Aorta (tissue), 5 donors: ENCODE measurements around the gene WDR35. TPM values are rescaled to one million over a fixed set of nuclear protein-coding genes. Genes with fewer than 3 reads are reported as not detected.
"Not testable (repeated sequence)": the region's sequence is repeated elsewhere in the genome, so short reads cannot be mapped to it uniquely, and the experiment has no call there.

Source experiments
- ATAC-seq: fragments of 200-7000 bp; cut with Tn5 transposase; one replicate; pipeline ENCODE4 v1.9.1; 2022; ENCODE audit warnings: moderate library complexity; ENCODE audit not compliant: low FRiP score
- DNase-seq, 2 donors: peaks; one replicate each; pipeline ENCODE4 v3.0.0-alpha.2; 2020
- H3K27ac ChIP-seq, 2 donors: one replicate each; pipeline ENCODE4 v1.5.1; 2013; ENCODE audit warnings: low read length in 2 of 2, mild to moderate bottlenecking in 2 of 2, moderate library complexity in 2 of 2, control low read depth in 1 of 2, inconsistent platforms in 1 of 2, low read depth in 1 of 2
- H3K27me3 ChIP-seq, 2 donors: one replicate each; pipeline ENCODE4 v1.6.1; 2013; ENCODE audit warnings: control low read depth in 1 of 2, low read length in 1 of 2, mild to moderate bottlenecking in 1 of 2, moderate library complexity in 1 of 2; ENCODE audit not compliant: insufficient read depth in 2 of 2, control insufficient read depth in 1 of 2
- H3K36me3 ChIP-seq, 2 donors: one replicate each; pipeline ENCODE4 v1.6.1; 2013; ENCODE audit warnings: control low read depth in 1 of 2, low read length in 1 of 2, mild to moderate bottlenecking in 1 of 2; ENCODE audit not compliant: insufficient read depth in 2 of 2, control insufficient read depth in 1 of 2
- H3K4me1 ChIP-seq, 2 donors: one replicate each; pipeline ENCODE4 v1.6.1; 2013; ENCODE audit warnings: low read length in 2 of 2, control low read depth in 1 of 2, mild to moderate bottlenecking in 1 of 2, moderate library complexity in 1 of 2; ENCODE audit not compliant: insufficient read depth in 2 of 2, control insufficient read depth in 1 of 2
- H3K4me3 ChIP-seq, 2 donors: one replicate each; pipeline ENCODE4 v1.5.1; 2013; ENCODE audit warnings: low read length in 2 of 2, control low read depth in 1 of 2, mild to moderate bottlenecking in 1 of 2
- H3K9me3 ChIP-seq: one replicate; pipeline ENCODE4 v1.6.1; 2013; ENCODE audit warnings: mild to moderate bottlenecking, low read length; ENCODE audit not compliant: control insufficient read depth
- WGBS, 2 donors: extraction: QIAGEN DNeasy Blood & Tissue Kit; methylation state at CpG; one replicate each; pipeline ENCODE4 v1.1.7; 2013; 5-methylcytosine and 5-hydroxymethylcytosine counted together
- intact Hi-C, 2 donors: fragments of 100-400 bp; cut with DNase I; formaldehyde crosslinking; loops; one replicate each; pipeline versions ENCODE4 v1.14.2 to v1.15.0; 2022
- polyA plus RNA-seq, 2 donors: library from polyadenylated mRNA; stranded (reverse); fragments of 200-250 nt; gene quantifications; one replicate each; pipeline ENCODE4 v1.2.3, GENCODE V29; 2013
- total RNA-seq, 2 donors: library from RNA; stranded (reverse); fragmentation: NEBNext Ultra II Directional; extraction: Animal tissue kit (Norgen Biotek cat#: 25700); gene quantifications; one replicate each; pipeline ENCODE4 v1.2.1, GENCODE V29; 2021
- donor health status: healthy with polysubstance abuse.
- donor health status: Bipolar disorder and iron deficiency.
- donor health status: DM: no; HTN: no; CAD: no.
- donor health status: DM: no; HTN: no; CAD: no.
- donor health status: DM: yes; HTN: yes; CAD: no.

WDR35 gene
- total and polyA plus RNA-seq, 4 donors: 1.9 to 9.8 (median 6.7) TPM

DNA sequence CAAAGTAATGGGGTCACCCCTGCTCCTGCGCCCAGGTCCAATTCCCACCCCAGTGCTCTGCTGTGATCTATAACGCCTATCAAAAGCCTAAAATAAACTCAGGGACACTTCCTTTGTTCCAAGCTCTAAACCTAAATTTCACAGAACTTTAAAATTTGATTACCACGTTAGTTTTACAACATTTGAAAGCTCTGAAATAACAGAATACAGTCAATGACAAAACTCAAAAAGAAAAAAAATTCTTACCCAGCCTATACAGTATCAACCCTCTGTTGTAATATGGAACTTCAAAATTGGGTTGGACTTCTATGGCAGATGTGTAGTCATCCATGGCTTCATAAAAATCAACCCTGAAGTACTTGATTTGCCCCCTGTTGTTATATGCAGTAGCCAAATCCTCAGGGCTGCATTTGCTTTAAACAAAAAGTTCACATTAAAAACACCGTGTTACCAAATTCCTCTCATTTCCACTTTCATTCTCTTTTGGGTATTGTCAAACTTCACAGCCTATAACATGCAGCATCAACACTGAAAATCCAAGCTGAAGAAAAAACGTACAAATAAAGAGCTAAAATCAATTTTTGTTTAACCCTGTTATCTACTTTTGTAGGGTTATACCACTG lies 92.2 kb downstream of the WDR35 start:
- H3K4me1 ChIP-seq: peaks cover 6 to 13% of the 10 kb centered on the region in 2 donors
- 36 to 45% methylated on average over 5 of the region's 5 CpGs for WGBS, 2 donors
- DNase-seq: no peak

DNA sequence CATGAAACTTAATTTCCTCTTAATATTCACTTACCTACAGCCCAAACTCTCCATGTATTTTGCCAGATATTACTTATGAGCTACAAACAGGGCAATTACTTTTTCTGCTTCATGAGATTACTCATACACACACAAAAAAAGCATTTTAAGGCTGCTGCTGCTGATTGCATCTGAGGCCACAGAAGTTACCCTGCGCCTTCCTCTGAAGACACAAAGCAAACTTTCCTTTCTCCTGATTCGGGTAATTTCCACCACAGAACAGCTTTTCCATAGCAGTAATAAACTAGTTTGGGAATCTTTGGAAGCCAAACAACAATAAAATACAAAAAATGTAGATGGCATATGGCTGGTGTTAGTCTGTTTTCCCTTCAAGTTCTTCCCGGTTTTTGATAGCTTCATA lies 94.4 kb downstream of the WDR35 start:
- DNase-seq: no peak
- peaks cover 5 to 11% of the 10 kb centered on the region in 2 donors for H3K4me1 ChIP-seq

More for the DNA sequence above, 92.2 kb downstream of the WDR35 start:
- Histone ChIP-seq H3K27me3 (no peaks in the 10 kb centered on the region), H3K27ac (no peak overlapping the region), H3K36me3 (no peaks in the 10 kb centered on the region), H3K9me3 (no peaks in the 10 kb centered on the region), H3K4me3 (no peak overlapping the region)
- intact Hi-C loops: no loop called here
- no peak for ATAC-seq

GRCh38 chr2:19894134-19894792 lies 95.6 kb downstream of the WDR35 start:
- no peaks in the 10 kb centered on the region for H3K27me3 ChIP-seq
- WGBS, 2 donors: 76 to 84% methylated on average over 4 of the region's 4 CpGs
- intact Hi-C loops: no loop called here

More for the DNA sequence above, 94.4 kb downstream of the WDR35 start:
- no peaks in the 10 kb centered on the region for H3K36me3 ChIP-seq
- ATAC-seq: no peak
- no peak overlapping the region for H3K27ac ChIP-seq
- intact Hi-C loops: no loop called here
- H3K9me3 ChIP-seq: no peaks in the 10 kb centered on the region
- H3K27me3 ChIP-seq: no peaks in the 10 kb centered on the region
- H3K4me3 ChIP-seq: no peak overlapping the region
- 58 to 67% methylated on average over 3 of the region's 3 CpGs for WGBS, 2 donors

GRCh38 chr2:19893520-19894133 lies 96.3 kb downstream of the WDR35 start:
- H3K27me3 ChIP-seq: no peaks in the 10 kb centered on the region

More at GRCh38 chr2:19894134-19894792, 95.6 kb downstream of the WDR35 start:
- Histone ChIP-seq H3K4me3 (no peak overlapping the region), H3K9me3 (no peaks in the 10 kb centered on the region), H3K36me3 (no peaks in the 10 kb centered on the region), H3K4me1 (peaks cover 3 to 10% of the 10 kb centered on the region in 2 donors), H3K27ac (no peak overlapping the region)
- ATAC-seq: no peak
- DNase-seq: no peak

DNA sequence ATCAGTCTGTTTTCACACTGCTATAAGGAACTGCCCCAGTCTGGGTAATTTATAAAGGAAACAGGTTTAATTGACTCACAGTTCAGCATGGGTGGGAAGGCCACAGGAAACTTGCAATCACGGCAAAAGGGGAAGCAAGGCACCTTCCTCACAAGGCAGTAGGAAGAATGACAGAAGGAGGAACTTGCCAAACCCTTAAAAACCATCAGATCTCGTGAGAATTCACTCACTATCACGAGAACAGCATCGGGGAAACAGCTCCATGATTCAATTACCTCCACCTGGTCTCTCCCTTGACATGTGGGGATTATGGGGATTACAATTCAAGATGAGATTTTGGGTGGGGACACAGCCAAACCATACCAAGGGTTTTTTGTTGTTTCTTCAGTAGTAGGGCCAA lies 97.9 kb downstream of the WDR35 start:
- H3K4me1 ChIP-seq, intact Hi-C loops, H3K4me3 ChIP-seq, H3K27ac ChIP-seq, ATAC-seq, H3K36me3 ChIP-seq, H3K9me3 ChIP-seq, H3K27me3 ChIP-seq, DNase-seq: not testable (repeated sequence)
- 72 to 75% methylated on average over 4 of the region's 4 CpGs for WGBS, 2 donors

More at GRCh38 chr2:19893520-19894133, 96.3 kb downstream of the WDR35 start:
- DNase-seq: no peak
- H3K27ac ChIP-seq: no peak overlapping the region
- no peak overlapping the region for H3K4me3 ChIP-seq
- ATAC-seq: no peak
- peaks cover 3 to 10% of the 10 kb centered on the region in 2 donors for H3K4me1 ChIP-seq
- H3K9me3 ChIP-seq: no peaks in the 10 kb centered on the region
- intact Hi-C loops: no loop called here
- H3K36me3 ChIP-seq: no peaks in the 10 kb centered on the region
- WGBS, 2 donors: 90 to 94% methylated on average over 4 of the region's 4 CpGs

- Histone ChIP-seq H3K4me3 (no peak overlapping the region), H3K27me3 (no peaks in the 10 kb centered on the region), H3K4me1 (no peaks in the 10 kb centered on the region), H3K36me3 (no peaks in the 10 kb centered on the region), H3K27ac (no peak overlapping the region), H3K9me3 (no peaks in the 10 kb centered on the region)
- WGBS, 2 donors: 81 to 89% methylated on average over 3 of the region's 3 CpGs
- DNase-seq (no peak), ATAC-seq (no peak)
- intact Hi-C loops: no loop called here
Observed at GRCh38 chr2:19890104-19890503, 99.8 kb downstream of the WDR35 start.

- DNase-seq: no peak
- no peak overlapping the region for H3K27ac ChIP-seq
- H3K4me3 ChIP-seq: no peak overlapping the region
- H3K36me3 ChIP-seq: no peaks in the 10 kb centered on the region
- H3K9me3 ChIP-seq: no peaks in the 10 kb centered on the region
- no peaks in the 10 kb centered on the region for H3K4me1 ChIP-seq
- no peaks in the 10 kb centered on the region for H3K27me3 ChIP-seq
- intact Hi-C loops: no loop called here
- ATAC-seq: no peak
- 82 to 83% methylated on average over 4 of the region's 4 CpGs for WGBS, 2 donors
Observed at GRCh38 chr2:19888831-19889230, 101.1 kb downstream of the WDR35 start.

DNA sequence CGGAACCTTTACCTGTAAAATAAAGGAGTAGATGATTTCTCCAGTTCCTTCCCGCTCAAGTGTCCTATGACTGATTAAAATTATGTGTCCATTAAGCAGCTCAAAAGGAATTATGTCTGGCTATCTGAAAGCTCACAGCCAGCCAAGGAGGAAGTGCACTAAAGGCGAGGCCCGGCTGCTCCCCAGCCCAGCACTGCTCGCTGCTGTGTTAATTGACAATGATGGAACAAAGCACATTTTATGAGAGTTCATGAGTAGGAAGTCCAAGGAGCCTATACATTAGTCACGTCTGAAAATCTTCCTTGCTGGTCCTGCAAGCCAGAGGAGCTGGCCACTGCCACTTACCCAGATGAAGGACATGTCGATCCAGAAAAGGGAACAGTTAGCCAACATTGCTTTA lies 102.4 kb downstream of the WDR35 start:
- 86 to 90% methylated on average over 7 of the region's 7 CpGs for WGBS, 2 donors
- ATAC-seq (no peak), DNase-seq (no peak)

DNA sequence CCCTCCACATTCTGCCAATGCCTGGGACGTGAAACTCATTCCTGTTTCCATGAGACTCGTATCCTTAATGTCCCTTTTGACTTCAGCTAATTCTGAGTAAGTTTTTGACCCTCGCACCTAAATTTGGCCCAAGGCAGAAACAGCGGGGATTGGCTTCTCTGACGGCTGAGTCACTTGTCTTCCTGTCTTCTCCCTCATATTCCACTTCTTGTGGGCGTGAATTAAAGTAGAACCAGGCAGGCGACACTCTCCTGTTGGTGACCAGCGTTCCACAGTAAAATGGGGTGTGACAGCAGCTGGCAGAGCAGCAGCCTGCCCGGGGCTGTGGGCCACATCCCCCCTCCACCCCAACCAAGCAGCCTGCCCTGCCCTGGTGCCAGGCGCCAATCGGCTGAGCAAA lies 103.6 kb downstream of the WDR35 start:
- Histone ChIP-seq H3K27me3 (no peaks in the 10 kb centered on the region), H3K4me3 (no peak overlapping the region), H3K27ac (no peak overlapping the region), H3K36me3 (no peaks in the 10 kb centered on the region), H3K4me1 (no peaks in the 10 kb centered on the region), H3K9me3 (no peaks in the 10 kb centered on the region)
- DNase-seq (no peak), ATAC-seq (no peak)
- intact Hi-C loops: no loop called here
- 44 to 60% methylated on average over 11 of the region's 11 CpGs for WGBS, 2 donors

More for the DNA sequence above, 102.4 kb downstream of the WDR35 start:
- Histone ChIP-seq H3K4me1 (no peaks in the 10 kb centered on the region), H3K27me3 (no peaks in the 10 kb centered on the region), H3K9me3 (no peaks in the 10 kb centered on the region), H3K4me3 (no peak overlapping the region), H3K36me3 (no peaks in the 10 kb centered on the region), H3K27ac (no peak overlapping the region)
- intact Hi-C loops: no loop called here
